HG03196 (cell line): ENCODE measurements around the gene SYT1.
"Not testable (repeated sequence)": the region's sequence is repeated elsewhere in the genome, so short reads cannot be mapped to it uniquely, and the experiment has no call there.

Experiments used
- ATAC-seq: cut with Tn5 transposase; IDR thresholded peaks from one replicate; pipeline ENCODE4 v1.9.1; 2021; ENCODE audit not compliant: unreplicated experiment

The SYT1 gene

GRCh38 chr12:79203058-79203647 lies 338.6 kb downstream of the SYT1 start:
- no peak for ATAC-seq

- no peak for ATAC-seq
Observed at GRCh38 chr12:79206871-79207270, 342.3 kb downstream of the SYT1 start.

GRCh38 chr12:79210403-79210802 lies 345.8 kb downstream of the SYT1 start:
- ATAC-seq = not testable (repeated sequence)

GRCh38 chr12:79217306-79217705 lies 352.7 kb downstream of the SYT1 start:
- ATAC-seq = no peak

GRCh38 chr12:79223210-79223609 lies 358.6 kb downstream of the SYT1 start:
- ATAC-seq = no peak

GRCh38 chr12:79223761-79224160 lies 359.2 kb downstream of the SYT1 start:
- no peak for ATAC-seq

- ATAC-seq = no peak
Observed at GRCh38 chr12:79227091-79227490, 362.5 kb downstream of the SYT1 start.

- ATAC-seq = no peak
Observed at GRCh38 chr12:79227646-79228045, 363.1 kb downstream of the SYT1 start.

GRCh38 chr12:79233341-79233781 lies 368.8 kb downstream of the SYT1 start:
- no peak for ATAC-seq

GRCh38 chr12:79236920-79237319 lies 372.3 kb downstream of the SYT1 start:
- no peak for ATAC-seq

GRCh38 chr12:79238246-79238645 lies 373.7 kb downstream of the SYT1 start:
- no peak for ATAC-seq

GRCh38 chr12:79247494-79247893 lies 382.9 kb downstream of the SYT1 start:
- ATAC-seq = no peak

- ATAC-seq = no peak
Observed at GRCh38 chr12:79250186-79250585, 385.6 kb downstream of the SYT1 start.

- no peak for ATAC-seq
Observed at GRCh38 chr12:79250960-79251755, 386.6 kb downstream of the SYT1 start.

GRCh38 chr12:79252358-79253075 lies 387.9 kb downstream of the SYT1 start:
- no peak for ATAC-seq

- ATAC-seq = no peak
Observed at GRCh38 chr12:79255288-79255687, 390.7 kb downstream of the SYT1 start.

GRCh38 chr12:79260923-79261322 lies 396.3 kb downstream of the SYT1 start:
- no peak for ATAC-seq

- ATAC-seq = no peak
Observed at GRCh38 chr12:79262938-79263337, 398.4 kb downstream of the SYT1 start.

GRCh38 chr12:79266343-79267144 lies 402.0 kb downstream of the SYT1 start:
- ATAC-seq = no peak

GRCh38 chr12:79267580-79267979 lies 403.0 kb downstream of the SYT1 start:
- no peak for ATAC-seq

GRCh38 chr12:79274501-79275064 lies 410.0 kb downstream of the SYT1 start:
- peak; percentile 54 for ATAC-seq
